HG03108 (cell line): ENCODE data around the gene NEMF.
"Not testable (repeated sequence)": the region's sequence is repeated elsewhere in the genome, so short reads cannot be mapped to it uniquely, and the experiment has no call there.

Experiments used
- ATAC-seq: cut with Tn5 transposase; IDR thresholded peaks from one replicate; pipeline ENCODE4 v1.9.1; 2021; ENCODE audit warnings: moderate library complexity; ENCODE audit not compliant: unreplicated experiment

The NEMF gene

DNA sequence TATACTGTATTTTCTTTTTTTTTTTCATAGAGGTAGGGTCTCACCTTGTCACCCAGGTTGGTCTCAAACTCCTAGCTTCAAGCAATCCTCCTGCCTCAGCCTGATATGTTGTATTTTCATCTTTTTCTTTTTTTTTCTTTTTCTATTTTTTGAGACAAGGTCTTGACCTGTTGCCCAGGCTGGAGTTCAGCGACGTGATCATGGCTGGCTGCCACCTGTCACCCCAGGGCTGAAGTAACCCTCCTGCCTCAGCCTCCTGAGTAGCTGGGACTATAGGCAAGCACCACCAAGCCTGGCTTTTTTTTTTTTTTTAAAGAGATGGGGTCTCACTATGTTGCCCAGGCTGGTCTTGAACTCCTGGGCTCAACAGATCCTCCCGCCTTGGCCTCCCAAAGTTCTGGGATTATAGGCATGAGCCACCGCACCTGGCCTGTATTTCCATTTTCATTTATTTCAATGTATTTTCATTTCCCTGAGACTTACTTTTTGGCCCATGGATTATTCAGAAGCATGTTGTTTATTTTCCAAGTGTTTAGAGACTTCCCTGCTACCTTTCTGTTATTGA, 24.1 kb upstream of the NEMF start:
- no peak for ATAC-seq

DNA sequence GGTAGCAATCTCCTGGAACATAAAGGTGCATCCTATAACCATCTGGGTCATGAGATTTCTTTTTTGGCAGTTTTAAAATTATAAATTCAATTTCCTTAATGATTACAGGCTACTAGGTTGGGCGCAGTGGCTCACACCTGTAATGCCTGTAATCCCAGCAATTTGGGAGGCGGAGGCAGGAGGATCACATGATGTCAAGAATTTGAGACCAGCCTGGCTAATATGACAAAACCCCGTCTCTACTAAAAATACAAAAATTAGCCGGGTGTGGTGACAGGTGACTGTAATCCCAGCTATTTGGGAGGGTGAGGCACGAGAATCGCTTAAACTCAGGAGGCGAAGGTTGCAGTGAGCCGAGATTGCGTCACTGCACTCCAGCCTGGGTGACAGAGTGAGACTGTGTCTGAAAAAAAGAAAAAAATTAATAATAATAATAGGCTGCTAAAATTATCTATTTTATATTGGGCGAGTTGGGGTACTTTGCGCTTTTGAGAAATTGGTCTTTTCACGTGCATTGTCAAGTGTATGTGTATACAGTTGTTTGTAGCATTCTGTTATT, 23.1 kb upstream of the NEMF start:
- no peak for ATAC-seq

- not testable (repeated sequence) for ATAC-seq
Measured at GRCh38 chr14:49873548-49873947, 21.0 kb upstream of the NEMF start.

DNA sequence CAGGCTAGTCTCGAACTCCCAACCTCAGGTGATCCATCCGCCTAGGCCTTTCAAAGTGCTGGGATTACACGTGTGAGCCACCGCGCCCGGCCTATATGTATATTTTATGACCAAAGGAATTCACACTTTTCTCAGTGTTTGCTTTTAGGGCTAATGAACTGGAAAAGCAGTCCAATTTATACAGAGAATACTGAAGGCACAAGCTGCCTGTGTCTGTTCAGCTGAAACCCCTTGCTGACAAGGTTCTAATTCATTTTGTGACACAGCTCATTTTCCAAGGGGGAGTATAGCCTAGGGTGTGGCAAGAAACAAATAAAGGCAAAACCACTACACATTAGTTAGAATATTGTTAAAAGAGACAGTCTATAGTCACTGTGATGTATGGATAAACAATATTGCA, 18.3 kb upstream of the NEMF start:
- no peak for ATAC-seq

- no peak for ATAC-seq
Measured at GRCh38 chr14:49868720-49869114, 16.1 kb upstream of the NEMF start.

- peak; percentile 83 for ATAC-seq
Measured at GRCh38 chr14:49867831-49868719, 15.5 kb upstream of the NEMF start.

- no peak for ATAC-seq
Measured at GRCh38 chr14:49865431-49865859, 12.9 kb upstream of the NEMF start.

GRCh38 chr14:49863487-49864281, 11.1 kb upstream of the NEMF start:
- ATAC-seq, result no peak

DNA sequence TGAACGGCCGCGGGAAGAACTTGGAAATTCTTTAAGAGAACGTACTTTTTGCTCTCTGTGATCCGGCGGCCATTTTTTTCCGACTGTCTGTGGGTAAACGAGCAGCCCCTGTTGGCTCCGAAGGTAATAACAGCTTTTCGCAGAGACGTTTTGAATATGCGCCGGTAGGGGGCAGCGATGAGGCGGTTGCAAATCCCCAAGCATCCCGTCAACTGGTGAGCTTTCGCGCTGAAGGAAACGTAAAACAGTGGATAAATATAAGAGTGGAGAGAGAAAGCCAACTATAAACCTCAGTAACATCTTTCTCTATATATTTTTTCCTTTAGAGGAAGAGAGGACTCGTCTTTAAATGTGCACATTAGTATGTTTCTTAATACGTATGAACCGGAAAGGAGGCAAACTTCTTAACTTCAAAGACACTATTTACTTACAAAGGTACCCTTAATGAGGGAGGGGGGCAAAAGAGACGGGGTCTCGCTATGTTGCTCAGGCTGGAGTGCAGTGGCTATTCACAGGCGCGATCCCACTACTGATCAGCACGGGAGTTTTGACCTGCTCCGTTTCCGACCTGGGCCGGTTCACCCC, 9.6 kb upstream of the NEMF start:
- peak; percentile 27 for ATAC-seq

DNA sequence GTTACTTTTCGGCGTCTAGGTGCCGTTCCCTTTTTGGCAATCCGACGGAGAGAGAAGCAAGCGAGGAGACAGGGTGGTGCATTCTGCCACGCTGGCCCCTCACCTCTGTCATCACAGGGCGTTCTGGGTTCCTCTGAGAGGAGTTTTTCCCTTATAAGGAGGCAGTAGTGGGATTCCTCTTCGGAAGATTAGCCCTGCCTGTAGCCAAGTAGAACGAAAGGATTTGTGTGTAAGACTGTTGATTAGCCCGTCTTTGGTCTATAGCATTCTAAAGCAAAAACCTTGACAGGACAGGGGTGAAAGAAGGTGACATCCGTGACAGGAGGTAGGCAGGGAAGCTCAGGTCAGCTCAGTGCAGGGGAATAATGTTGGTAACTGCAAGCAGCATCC, 9.1 kb upstream of the NEMF start:
- ATAC-seq, result peak; percentile 9

- no peak for ATAC-seq
Measured at GRCh38 chr14:49860988-49861698, 8.6 kb upstream of the NEMF start.

- ATAC-seq, result no peak
Measured at GRCh38 chr14:49858383-49858782, 5.8 kb upstream of the NEMF start.

GRCh38 chr14:49857427-49858003, 4.9 kb upstream of the NEMF start:
- ATAC-seq, result no peak

DNA sequence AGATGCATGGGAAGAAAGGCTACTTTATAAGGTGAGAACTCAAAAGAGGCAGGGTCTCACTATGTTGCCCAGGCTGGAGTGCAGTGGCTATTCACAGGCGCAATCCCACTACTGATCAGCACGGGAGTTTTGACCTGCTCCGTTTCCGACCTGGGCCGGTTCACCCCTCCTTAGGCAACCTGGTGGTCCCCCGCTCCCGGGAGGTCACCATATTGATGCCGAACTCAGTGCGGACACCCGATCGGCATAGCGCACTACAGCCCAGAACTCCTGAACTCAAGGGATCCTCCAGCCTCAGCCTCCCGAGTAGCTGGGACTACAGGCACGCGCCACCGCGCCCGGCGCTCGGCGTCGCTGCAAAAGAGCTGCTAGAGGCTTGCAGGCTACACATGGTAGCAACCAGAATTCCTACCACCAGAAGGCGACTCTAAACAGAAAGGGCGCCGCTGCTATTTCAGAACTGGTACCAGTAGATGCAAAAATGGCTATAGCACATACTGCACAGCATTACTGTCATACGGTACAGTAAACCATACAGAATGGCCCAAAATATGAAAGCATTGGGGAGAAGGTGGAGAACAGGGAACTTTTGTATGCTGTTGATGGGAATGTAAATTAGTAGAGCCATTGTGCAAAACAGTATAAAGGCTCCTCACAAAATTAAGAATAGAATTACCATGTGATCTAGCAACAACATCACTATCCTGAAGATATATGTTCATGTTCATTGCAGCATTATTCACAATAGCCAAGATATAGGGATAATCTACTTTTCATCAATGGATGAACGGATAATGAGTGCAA, 1.2 kb upstream of the NEMF start:
- no peak for ATAC-seq

GRCh38 chr14:49853158-49853477, 530 bp upstream of the NEMF start:
- ATAC-seq, result no peak

- ATAC-seq, result no peak
Measured at GRCh38 chr14:49851813-49852212, 775 bp downstream of the NEMF start.

DNA sequence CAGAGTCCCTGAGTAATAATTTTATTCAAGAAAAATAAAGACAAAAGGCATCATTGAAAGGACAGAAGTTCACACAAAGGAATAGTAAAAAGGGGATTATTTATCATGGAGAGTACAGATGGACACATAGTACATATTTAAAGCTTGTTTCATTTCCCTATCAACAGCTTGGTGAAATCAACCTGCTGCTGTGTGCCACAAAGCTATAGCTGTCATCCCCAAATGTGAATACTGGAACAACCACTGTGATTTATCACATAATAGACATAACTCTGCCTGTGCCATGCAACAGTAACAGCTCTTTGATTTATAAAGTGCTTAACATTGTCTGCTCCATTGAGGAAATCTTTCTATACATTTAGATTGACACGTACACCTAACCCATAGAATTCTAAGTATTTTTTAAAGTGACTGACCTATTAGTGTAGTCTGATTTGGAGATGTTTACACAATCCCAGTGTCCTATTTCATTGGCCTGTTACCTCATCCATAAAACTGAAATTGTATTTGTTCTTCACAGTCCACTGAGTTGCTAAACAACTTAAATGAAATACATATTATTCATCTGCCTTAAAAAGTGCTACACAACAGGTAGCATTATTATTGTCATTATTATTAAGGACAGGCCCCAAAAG, 3.3 kb downstream of the NEMF start:
- ATAC-seq, result no peak

GRCh38 chr14:49828640-49829039, 23.9 kb downstream of the NEMF start:
- ATAC-seq, result no peak

DNA sequence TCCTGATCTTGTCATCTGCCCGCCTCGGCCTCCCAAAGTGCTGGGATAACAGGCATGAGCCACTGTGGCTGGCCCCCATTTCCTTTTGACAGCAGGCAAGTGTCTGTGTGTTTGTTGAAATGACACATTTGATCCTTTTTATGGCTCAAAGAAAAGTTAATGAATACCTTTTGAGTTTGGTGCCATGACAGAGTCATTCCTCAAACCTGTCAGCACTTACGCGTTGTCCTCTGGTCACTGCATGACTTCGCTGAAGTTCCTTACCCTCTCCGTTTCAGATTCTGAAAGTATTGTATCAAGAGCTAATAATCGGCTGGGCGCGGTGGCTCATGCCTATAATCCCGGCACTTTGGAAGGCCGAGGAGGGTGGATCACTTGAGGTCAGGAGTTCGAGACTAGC, 32.4 kb downstream of the NEMF start:
- ATAC-seq, result no peak
